PC-9 (cell line): ENCODE measurements around the gene TSHZ2. TPM values are rescaled to one million over a fixed set of nuclear protein-coding genes. Genes with fewer than 3 reads are reported as not detected.

Source experiments
- BruUV-seq: library from RNA; stranded (reverse); fragments of 400-500 nt; replicated peaks from 2 replicates; lab custom pipeline; 2021; lab: Mats Ljungman, UMichigan
- CTCF ChIA-PET: fragments of 300-600 bp; sonication (Branson Sonifier 250); formaldehyde crosslinking; loops from one replicate; lab custom pipeline; 2022; ENCODE audit warnings: antibody characterized with exemption; lab: Charles Lee
- POLR2A ChIA-PET: fragments of 300-600 bp; sonication (Branson Sonifier 250); formaldehyde crosslinking; loops from one replicate; lab custom pipeline; 2022; ENCODE audit warnings: antibody characterized with exemption; ENCODE audit not compliant: unreplicated experiment; lab: Charles Lee
- DNase-seq, 2 experiments: peaks; one replicate each; pipeline versions ENCODE4 v3.0.0 to v3.0.0-alpha.2; 2015 to 2022; ENCODE audit warnings: mixed read lengths in 1 of 2
- H2AFZ ChIP-seq: fragments of 200-600 bp; sonication (generic); 2 replicates; pipeline ENCODE4 v1.8.1; 2017; ENCODE audit warnings: antibody characterized with exemption
- H3F3A ChIP-seq: fragments of 200-600 bp; sonication (generic); 2 replicates; pipeline ENCODE4 v1.8.1; 2017; ENCODE audit warnings: antibody characterized with exemption, mild to moderate bottlenecking, low read depth; ENCODE audit not compliant: insufficient read depth
- H3K27ac ChIP-seq: fragments of 200-600 bp; sonication (generic); 2 replicates; pipeline ENCODE4 v1.6.1; 2016; ENCODE audit warnings: mixed run types
- H3K27me3 ChIP-seq: fragments of 200-600 bp; sonication (generic); 2 replicates; pipeline ENCODE4 v1.6.1; 2016; ENCODE audit warnings: low read depth, mixed run types; ENCODE audit not compliant: insufficient read depth
- H3K36me3 ChIP-seq: fragments of 200-600 bp; sonication (generic); 2 replicates; pipeline ENCODE4 v1.6.1; 2016; ENCODE audit warnings: low read depth, mixed run types
- H3K4me1 ChIP-seq: fragments of 200-600 bp; sonication (generic); replicated peaks from 2 replicates; pipeline ENCODE4 v1.6.1; 2016; ENCODE audit warnings: mixed run types; ENCODE audit not compliant: insufficient read depth
- H3K4me2 ChIP-seq: fragments of 200-600 bp; sonication (generic); 2 replicates; pipeline ENCODE4 v1.6.1; 2017; ENCODE audit warnings: mixed run types
- H3K4me3 ChIP-seq: fragments of 200-600 bp; sonication (generic); 2 replicates; pipeline ENCODE4 v1.6.1; 2016; ENCODE audit warnings: mixed run types
- H3K79me2 ChIP-seq: fragments of 200-600 bp; sonication (generic); 2 replicates; pipeline ENCODE4 v1.6.1; 2017; ENCODE audit warnings: low read depth, mixed run types
- H3K9me2 ChIP-seq: fragments of 200-600 bp; sonication (generic); 2 replicates; pipeline ENCODE4 v1.8.1; 2017; ENCODE audit warnings: mild to moderate bottlenecking; ENCODE audit not compliant: insufficient read depth
- H3K9me3 ChIP-seq: fragments of 200-600 bp; sonication (generic); 2 replicates; pipeline ENCODE4 v1.8.1; 2016; ENCODE audit warnings: low read depth; ENCODE audit not compliant: insufficient read depth
- H4K20me1 ChIP-seq: fragments of 200-600 bp; sonication (generic); 2 replicates; pipeline ENCODE4 v1.8.1; 2017; ENCODE audit not compliant: insufficient read depth
- EZH2 ChIP-seq: fragments of 200-600 bp; sonication (generic); IDR thresholded peaks from 2 replicates; pipeline ENCODE4 v1.8.0; 2017; ENCODE audit warnings: antibody characterized with exemption, low read depth
- intact Hi-C: fragments of 100-400 bp; cut with micrococcal nuclease; formaldehyde crosslinking; loops from one replicate; pipeline ENCODE4 v1.10.0; 2022; ENCODE audit not compliant: unreplicated experiment
- total RNA-seq: library from RNA; stranded (reverse); gene quantifications from 2 replicates; pipeline ENCODE4 v1.2.3, GENCODE V29; 2021
- TF ChIP-seq, protein P1 (sequence below): fragments of 200-600 bp; sonication (generic); conservative IDR thresholded peaks from 2 replicates; pipeline ENCODE4 v1.6.1; 2017; ENCODE audit warnings: mixed run types, antibody characterized with exemption, mild to moderate bottlenecking, moderate library complexity

TSHZ2 gene
- total RNA-seq, 1 experiment from 2014 or later: not detected

DNA sequence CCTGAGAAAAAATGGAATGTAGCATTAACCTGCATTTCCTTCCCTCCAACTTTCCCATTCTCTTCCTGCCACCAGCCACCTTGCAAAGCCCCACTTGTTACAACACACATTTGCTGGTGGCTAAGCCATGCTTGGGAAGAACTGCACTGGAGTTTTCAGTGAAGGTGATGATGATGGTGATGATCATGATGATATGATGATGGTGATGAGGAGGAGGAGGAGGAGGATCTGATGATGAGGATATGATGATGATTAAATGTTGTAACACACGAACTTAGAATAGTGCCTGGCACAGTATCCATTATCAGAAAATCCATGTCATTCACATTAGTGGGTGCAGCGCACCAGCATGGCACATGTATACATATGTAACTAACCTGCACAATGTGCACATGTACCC lies 297.2 kb downstream of the TSHZ2 start:
- no peaks in the 10 kb centered on the region for H3F3A ChIP-seq
- ChIA-PET CTCF (no interaction called here), POLR2A (no interaction called here)
- intact Hi-C loops: no loop called here
- no peaks in the 10 kb centered on the region for H4K20me1 ChIP-seq
- no peak for TF ChIP-seq EZH2
- TF ChIP-seq, protein P1, sequence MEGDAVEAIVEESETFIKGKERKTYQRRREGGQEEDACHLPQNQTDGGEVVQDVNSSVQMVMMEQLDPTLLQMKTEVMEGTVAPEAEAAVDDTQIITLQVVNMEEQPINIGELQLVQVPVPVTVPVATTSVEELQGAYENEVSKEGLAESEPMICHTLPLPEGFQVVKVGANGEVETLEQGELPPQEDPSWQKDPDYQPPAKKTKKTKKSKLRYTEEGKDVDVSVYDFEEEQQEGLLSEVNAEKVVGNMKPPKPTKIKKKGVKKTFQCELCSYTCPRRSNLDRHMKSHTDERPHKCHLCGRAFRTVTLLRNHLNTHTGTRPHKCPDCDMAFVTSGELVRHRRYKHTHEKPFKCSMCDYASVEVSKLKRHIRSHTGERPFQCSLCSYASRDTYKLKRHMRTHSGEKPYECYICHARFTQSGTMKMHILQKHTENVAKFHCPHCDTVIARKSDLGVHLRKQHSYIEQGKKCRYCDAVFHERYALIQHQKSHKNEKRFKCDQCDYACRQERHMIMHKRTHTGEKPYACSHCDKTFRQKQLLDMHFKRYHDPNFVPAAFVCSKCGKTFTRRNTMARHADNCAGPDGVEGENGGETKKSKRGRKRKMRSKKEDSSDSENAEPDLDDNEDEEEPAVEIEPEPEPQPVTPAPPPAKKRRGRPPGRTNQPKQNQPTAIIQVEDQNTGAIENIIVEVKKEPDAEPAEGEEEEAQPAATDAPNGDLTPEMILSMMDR: no peak
- no peak for DNase-seq
- no peak overlapping the region for H3K27ac ChIP-seq
- H2AFZ ChIP-seq: no peak overlapping the region
- no peak overlapping the region for H3K4me3 ChIP-seq
- H3K9me2 ChIP-seq: no peaks in the 10 kb centered on the region
- peaks cover 93% of the 10 kb centered on the region for H3K27me3 ChIP-seq
- no peaks in the 10 kb centered on the region for H3K4me1 ChIP-seq
- BruUV-seq: no TSS peak
- no peaks in the 10 kb centered on the region for H3K79me2 ChIP-seq
- H3K4me2 ChIP-seq: no peak overlapping the region
- H3K9me3 ChIP-seq: no peaks in the 10 kb centered on the region
- no peaks in the 10 kb centered on the region for H3K36me3 ChIP-seq

DNA sequence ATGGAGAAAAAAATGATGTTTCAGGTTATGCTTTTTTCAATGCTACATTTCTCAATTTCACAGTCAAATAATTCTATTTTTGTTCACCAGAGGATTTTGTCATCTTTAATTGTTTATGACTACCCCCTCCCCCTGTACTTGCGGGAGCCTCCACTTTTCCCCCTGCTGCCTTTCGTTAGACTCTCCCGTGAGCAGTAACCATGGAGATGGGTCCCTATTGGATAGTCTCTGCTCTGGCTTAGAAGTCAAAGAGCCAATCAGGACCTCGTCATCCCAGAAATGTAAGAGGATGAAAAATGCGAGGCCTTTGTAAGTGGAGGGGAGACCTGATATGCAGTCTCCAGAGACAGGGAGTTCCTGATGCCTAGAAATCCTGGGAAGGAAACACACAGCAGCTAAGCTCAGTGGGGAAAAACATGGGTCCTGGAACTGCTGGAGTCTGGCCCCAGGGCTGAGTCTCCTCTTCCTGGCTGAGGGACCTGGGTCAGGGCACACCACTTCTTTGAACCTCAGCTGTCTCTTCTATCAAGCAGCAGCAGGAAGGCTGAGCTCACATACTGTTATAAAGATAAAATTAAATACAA lies 298.7 kb downstream of the TSHZ2 start:
- Histone ChIP-seq H3K36me3 (no peaks in the 10 kb centered on the region), H4K20me1 (no peaks in the 10 kb centered on the region), H3K4me3 (no peak overlapping the region), H3K9me3 (no peaks in the 10 kb centered on the region), H2AFZ (no peak overlapping the region), H3K4me1 (no peaks in the 10 kb centered on the region), H3F3A (no peaks in the 10 kb centered on the region), H3K4me2 (no peak overlapping the region), H3K27ac (no peak overlapping the region), H3K79me2 (no peaks in the 10 kb centered on the region), H3K27me3 (peaks cover 92% of the 10 kb centered on the region), H3K9me2 (no peaks in the 10 kb centered on the region)
- TF ChIP-seq EZH2: no peak
- TF ChIP-seq, protein P1: no peak
- CTCF ChIA-PET: no interaction called here
- POLR2A ChIA-PET: no interaction called here
- no peak for DNase-seq
- intact Hi-C loops: no loop called here
- BruUV-seq: no TSS peak

DNA sequence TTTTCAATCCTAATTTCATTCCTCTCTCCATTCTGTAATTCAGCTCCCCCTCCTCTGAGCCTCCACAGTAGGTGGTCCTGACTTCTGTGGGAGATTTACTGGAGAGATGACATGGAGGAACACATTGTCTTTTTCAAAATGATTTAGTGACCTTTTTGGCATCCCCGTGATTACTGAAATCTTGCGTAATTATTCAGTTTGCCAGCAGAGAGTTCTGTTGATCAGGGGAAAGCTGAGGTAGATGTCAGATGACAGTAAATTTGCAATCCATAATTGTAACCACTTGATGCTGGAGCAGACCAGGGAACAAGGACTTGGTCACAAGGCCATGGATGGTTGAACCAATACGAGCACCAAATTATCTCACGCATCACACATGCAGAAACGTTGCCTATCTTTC lies 302.2 kb downstream of the TSHZ2 start:
- H3K4me1 ChIP-seq: no peaks in the 10 kb centered on the region
- no peaks in the 10 kb centered on the region for H3K79me2 ChIP-seq
- no peaks in the 10 kb centered on the region for H3K9me2 ChIP-seq
- BruUV-seq: no TSS peak
- CTCF ChIA-PET: no interaction called here
- POLR2A ChIA-PET: no interaction called here
- intact Hi-C loops: no loop called here
- no peaks in the 10 kb centered on the region for H3F3A ChIP-seq
- H4K20me1 ChIP-seq: no peaks in the 10 kb centered on the region
- TF ChIP-seq, protein P1: no peak
- TF ChIP-seq EZH2: no peak
- no peak overlapping the region for H3K27ac ChIP-seq
- no peaks in the 10 kb centered on the region for H3K9me3 ChIP-seq
- H3K4me2 ChIP-seq: no peak overlapping the region
- H3K4me3 ChIP-seq: no peak overlapping the region
- H2AFZ ChIP-seq: no peak overlapping the region
- no peaks in the 10 kb centered on the region for H3K36me3 ChIP-seq
- peaks cover 87% of the 10 kb centered on the region for H3K27me3 ChIP-seq
- no peak for DNase-seq
